IMR-90 (cell line): ENCODE measurements around the gene FAM83G. TPM values are rescaled to one million over a fixed set of nuclear protein-coding genes. Genes with fewer than 3 reads are reported as not detected.
"Not testable (repeated sequence)": the region's sequence is repeated elsewhere in the genome, so short reads cannot be mapped to it uniquely, and the experiment has no call there.

Source experiments
- ATAC-seq: fragments of 200-7000 bp; cut with Tn5 transposase; 2 replicates; pipeline ENCODE4 v1.9.1; 2020; ENCODE audit warnings: low read depth, mild to moderate bottlenecking, moderate library complexity
- BruUV-seq: library from RNA; stranded (reverse); fragments of 400-500 nt; replicated peaks from 2 replicates; lab custom pipeline; 2021; lab: Mats Ljungman, UMichigan
- CTCF ChIA-PET: fragments of 300-600 bp; formaldehyde crosslinking; extraction: SDS; loops from one replicate; lab custom pipeline; 2021; ENCODE audit warnings: antibody characterized with exemption; lab: Yijun Ruan, JAX
- POLR2A ChIA-PET: fragments of 300-600 bp; sonication (Branson Sonifier 250); formaldehyde crosslinking; loops from one replicate; lab custom pipeline; 2022; ENCODE audit warnings: antibody characterized with exemption; ENCODE audit not compliant: unreplicated experiment; lab: Charles Lee
- DNase-seq: peaks from one replicate; pipeline ENCODE4 v3.0.0; 2013
- H2AFZ ChIP-seq: replicated peaks from 2 replicates; pipeline ENCODE3; 2013; ENCODE audit warnings: low read length, mild to moderate bottlenecking; ENCODE audit not compliant: poor library complexity
- H2AK5ac ChIP-seq: 2 replicates; pipeline ENCODE4 v1.6.1; 2013; ENCODE audit warnings: low read depth, low read length, inconsistent platforms
- H2AK9ac ChIP-seq: replicated peaks from 2 replicates; pipeline ENCODE3; 2013; ENCODE audit warnings: mild to moderate bottlenecking, low read depth, low read length, moderate library complexity; ENCODE audit not compliant: poor library complexity
- H2BK120ac ChIP-seq: 2 replicates; pipeline ENCODE4 v1.6.1; 2013; ENCODE audit warnings: low read depth, low read length, inconsistent platforms
- H2BK15ac ChIP-seq: 3 replicates; pipeline ENCODE4 v1.6.1; 2013; ENCODE audit warnings: low read depth, low read length, inconsistent platforms
- H2BK20ac ChIP-seq: 2 replicates; pipeline ENCODE4 v1.6.1; 2013; ENCODE audit warnings: low read depth, mild to moderate bottlenecking, inconsistent platforms, low read length, moderate library complexity
- H2BK5ac ChIP-seq: 2 replicates; pipeline ENCODE4 v1.6.1; 2013; ENCODE audit warnings: mild to moderate bottlenecking, low read depth, low read length, inconsistent platforms; ENCODE audit not compliant: poor library complexity, severe bottlenecking
- H3K14ac ChIP-seq: replicated peaks from 2 replicates; pipeline ENCODE4 v1.6.1; 2013; ENCODE audit warnings: low read depth, low read length, inconsistent platforms
- H3K18ac ChIP-seq: 2 replicates; pipeline ENCODE4 v1.6.1; 2013; ENCODE audit warnings: low read depth, low read length, control low read depth
- H3K23ac ChIP-seq: 2 replicates; pipeline ENCODE4 v1.6.1; 2013; ENCODE audit warnings: low read depth, low read length, inconsistent platforms
- H3K27ac ChIP-seq: 2 replicates; pipeline ENCODE4 v1.5.1; 2013; ENCODE audit warnings: mild to moderate bottlenecking, control low read depth, low read length; ENCODE audit not compliant: insufficient read depth
- H3K27me3 ChIP-seq: 2 replicates; pipeline ENCODE4 v1.6.1; 2013; ENCODE audit warnings: low read length; ENCODE audit not compliant: control insufficient read depth, insufficient read depth
- H3K36me3 ChIP-seq: 2 replicates; pipeline ENCODE4 v1.6.1; 2013; ENCODE audit warnings: low read length, mixed read lengths; ENCODE audit not compliant: control insufficient read depth, insufficient read depth
- H3K4ac ChIP-seq: 2 replicates; pipeline ENCODE4 v1.6.1; 2013; ENCODE audit warnings: low read depth, low read length, inconsistent platforms
- H3K4me1 ChIP-seq: 2 replicates; pipeline ENCODE4 v1.6.1; 2013; ENCODE audit warnings: low read length, mixed read lengths; ENCODE audit not compliant: control insufficient read depth, insufficient read depth
- H3K4me2 ChIP-seq: 2 replicates; pipeline ENCODE4 v1.6.1; 2013; ENCODE audit warnings: low read depth, mild to moderate bottlenecking, control low read depth, low read length, moderate library complexity
- H3K4me3 ChIP-seq: 2 replicates; pipeline ENCODE4 v1.5.1; 2013; ENCODE audit warnings: low read depth, mild to moderate bottlenecking, control low read depth, low read length, moderate library complexity; ENCODE audit not compliant: insufficient read depth
- H3K56ac ChIP-seq: 2 replicates; pipeline ENCODE4 v1.6.1; 2013; ENCODE audit warnings: low read length, inconsistent platforms; ENCODE audit not compliant: insufficient read depth; ENCODE audit errors: extremely low read depth
- H3K79me1 ChIP-seq, 2 experiments: 2 replicates each; pipeline ENCODE4 v1.6.1; 2013; ENCODE audit warnings: low read length in 2 of 2, inconsistent platforms in 1 of 2, low read depth in 1 of 2
- H3K9ac ChIP-seq: 2 replicates; pipeline ENCODE4 v1.6.1; 2013; ENCODE audit warnings: low read depth, low read length, control low read depth
- H3K9me1 ChIP-seq: 2 replicates; pipeline ENCODE4 v1.6.1; 2013; ENCODE audit warnings: low read length, inconsistent platforms; ENCODE audit not compliant: insufficient read depth
- H3K9me3 ChIP-seq: 2 replicates; pipeline ENCODE4 v1.6.1; 2013; ENCODE audit warnings: low read length; ENCODE audit not compliant: control insufficient read depth, insufficient read depth
- H4K20me1 ChIP-seq: 2 replicates; pipeline ENCODE4 v1.6.1; 2013; ENCODE audit warnings: low read length, inconsistent platforms; ENCODE audit not compliant: insufficient read depth
- H4K5ac ChIP-seq: 2 replicates; pipeline ENCODE4 v1.6.1; 2013; ENCODE audit warnings: mild to moderate bottlenecking, low read depth, low read length, control low read depth
- H4K8ac ChIP-seq, 2 experiments: 2 replicates each; pipeline ENCODE4 v1.6.1; 2013; ENCODE audit warnings: low read depth in 2 of 2, low read length in 2 of 2, control low read depth in 1 of 2, inconsistent platforms in 1 of 2
- H4K91ac ChIP-seq: 2 replicates; pipeline ENCODE4 v1.6.1; 2013; ENCODE audit warnings: low read depth, low read length, inconsistent platforms; ENCODE audit not compliant: insufficient read depth
- WGBS, 2 experiments: methylation state at CpG; one replicate each; pipeline versions ENCODE4 v1.1.5 to v1.1.7; 2013; ENCODE audit warnings: missing lambda C conversion rate in 2 of 2; ENCODE audit not compliant: insufficient read length in 1 of 2; ENCODE audit errors: extremely low coverage in 2 of 2; 5-methylcytosine and 5-hydroxymethylcytosine counted together
- dilution Hi-C: fragments of 300-500 bp; cut with HindIII; formaldehyde crosslinking; loops from one replicate; pipeline ENCODE4 v1.14.3; 2018; ENCODE audit warnings: low sequenced_read_pairs; ENCODE audit not compliant: unreplicated experiment
- in situ Hi-C: fragments of 300-500 bp; cut with MboI; formaldehyde crosslinking; loops from 3 replicates; pipeline ENCODE4 v1.14.3; 2019; ENCODE audit warnings: low sequenced_read_pairs, inconsistent platforms, mixed read lengths
- intact Hi-C: fragments of 100-400 bp; cut with micrococcal nuclease; formaldehyde crosslinking; loops from 2 replicates; pipeline ENCODE4 v1.10.0; 2022
- polyA plus RNA-seq, 3 experiments: library from polyadenylated mRNA; depleted of rRNA; stranded (reverse); fragments of >200 nt; gene quantifications; 2 replicates each; pipeline ENCODE4 v1.2.3, GENCODE V29; 2012; ENCODE audit warnings: low replicate concordance in 1 of 3
- total RNA-seq: library from RNA; depleted of rRNA; stranded (reverse); fragments of >200 nt; gene quantifications from 2 replicates; pipeline ENCODE4 v1.2.3, GENCODE V29; 2012

FAM83G gene
- total and polyA plus RNA-seq, 2 of the 4 experiments (the other 2 are of a cell fraction) = 9.5 to 12.6 TPM

- H2BK15ac ChIP-seq, H3K27ac ChIP-seq, H3K9ac ChIP-seq, dilution Hi-C loops, H3K23ac ChIP-seq, CTCF ChIA-PET, H3K4me1 ChIP-seq, H3K14ac ChIP-seq, DNase-seq, in situ Hi-C loops, H3K9me3 ChIP-seq, BruUV-seq, H4K5ac ChIP-seq, H2BK120ac ChIP-seq, H3K27me3 ChIP-seq, H4K91ac ChIP-seq, POLR2A ChIA-PET, H4K20me1 ChIP-seq, H3K4ac ChIP-seq, ATAC-seq, H3K79me1 ChIP-seq, H2AK5ac ChIP-seq, H2AFZ ChIP-seq, H3K9me1 ChIP-seq, H3K18ac ChIP-seq, H3K56ac ChIP-seq, H2BK5ac ChIP-seq, H3K36me3 ChIP-seq, intact Hi-C loops, H2BK20ac ChIP-seq, H2AK9ac ChIP-seq, H3K4me2 ChIP-seq, H3K4me3 ChIP-seq, H4K8ac ChIP-seq: not testable (repeated sequence)
- no CpG with 5 or more reads among the region's 6 CpGs for WGBS, 2 experiments
Observed at GRCh38 chr17:18956021-18956420, 48.5 kb downstream of the FAM83G start.
